Endothelial cell of umbilical vein (primary cell): ENCODE data around the gene BPI.

ENCODE experiments used
- EZH2 ChIP-seq: IDR thresholded peaks from 2 replicates; pipeline ENCODE4 v1.6.1; 2012; ENCODE audit warnings: borderline replicate concordance, low read depth, mild to moderate bottlenecking, moderate library complexity, low read length, inconsistent platforms; ENCODE audit not compliant: severe bottlenecking
- POLR2A ChIP-seq: IDR thresholded peaks from 2 replicates; pipeline ENCODE4 v1.6.1; 2012; ENCODE audit warnings: low read depth, mild to moderate bottlenecking, control low read depth, low read length
- TF ChIP-seq, protein P1 (sequence below), 2 donors: IDR thresholded peaks; 1 replicate in 1 of 2; 2 replicates in 1 of 2; pipeline ENCODE4 v1.5.1; 2011; ENCODE audit warnings: low read length in 2 of 2, mild to moderate bottlenecking in 2 of 2, moderate library complexity in 2 of 2, control low read depth in 1 of 2, inconsistent platforms in 1 of 2, low read depth in 1 of 2; ENCODE audit not compliant: insufficient read depth in 1 of 2; ENCODE audit errors: extremely low read depth in 1 of 2

DNA sequence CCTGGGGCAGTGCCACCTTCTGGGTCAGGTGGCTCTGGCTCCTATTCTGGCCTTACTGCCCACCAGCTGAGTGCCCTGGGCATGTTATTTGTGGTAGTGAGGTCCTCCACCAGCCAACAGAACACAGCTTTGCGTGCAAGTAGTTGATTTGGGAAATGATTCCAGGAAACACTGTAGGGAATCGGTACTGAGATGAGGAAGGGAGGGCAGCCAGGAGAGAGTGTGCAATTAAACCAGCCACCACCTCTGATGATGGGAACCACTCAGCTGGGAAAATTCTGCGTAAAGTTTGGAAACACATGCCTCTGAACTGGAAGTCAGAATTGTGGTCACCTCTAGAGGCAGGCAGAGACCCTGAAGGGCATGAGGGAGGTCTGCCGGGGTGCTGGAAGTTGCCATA, 42.8 kb downstream of the BPI start:
- TF ChIP-seq, protein P1, sequence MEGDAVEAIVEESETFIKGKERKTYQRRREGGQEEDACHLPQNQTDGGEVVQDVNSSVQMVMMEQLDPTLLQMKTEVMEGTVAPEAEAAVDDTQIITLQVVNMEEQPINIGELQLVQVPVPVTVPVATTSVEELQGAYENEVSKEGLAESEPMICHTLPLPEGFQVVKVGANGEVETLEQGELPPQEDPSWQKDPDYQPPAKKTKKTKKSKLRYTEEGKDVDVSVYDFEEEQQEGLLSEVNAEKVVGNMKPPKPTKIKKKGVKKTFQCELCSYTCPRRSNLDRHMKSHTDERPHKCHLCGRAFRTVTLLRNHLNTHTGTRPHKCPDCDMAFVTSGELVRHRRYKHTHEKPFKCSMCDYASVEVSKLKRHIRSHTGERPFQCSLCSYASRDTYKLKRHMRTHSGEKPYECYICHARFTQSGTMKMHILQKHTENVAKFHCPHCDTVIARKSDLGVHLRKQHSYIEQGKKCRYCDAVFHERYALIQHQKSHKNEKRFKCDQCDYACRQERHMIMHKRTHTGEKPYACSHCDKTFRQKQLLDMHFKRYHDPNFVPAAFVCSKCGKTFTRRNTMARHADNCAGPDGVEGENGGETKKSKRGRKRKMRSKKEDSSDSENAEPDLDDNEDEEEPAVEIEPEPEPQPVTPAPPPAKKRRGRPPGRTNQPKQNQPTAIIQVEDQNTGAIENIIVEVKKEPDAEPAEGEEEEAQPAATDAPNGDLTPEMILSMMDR (IDR thresholded peaks at IDR 0.05; ENCODE audit: extremely low read depth in 1 of 2, insufficient read depth in 1 of 2, low read depth in 1 of 2, low read length in 2 of 2), result no peak
- TF ChIP-seq POLR2A (no peak), EZH2 (no peak)
